HepG2 (cell line): ENCODE results near the gene MTHFD1. TPM values are rescaled to one million over a fixed set of nuclear protein-coding genes. Genes with fewer than 3 reads are reported as not detected.

Source experiments
- CEBPB ChIP-seq: IDR thresholded peaks from 2 replicates; pipeline ENCODE4 v1.6.1; 2011; ENCODE audit warnings: low read depth, low read length, improper control_type of control experiment, borderline replicate concordance
- HOXA9 ChIP-seq: sonication (generic); formaldehyde crosslinking; IDR thresholded peaks from 2 replicates; pipeline ENCODE4 v1.8.1; 2022; ENCODE audit warnings: missing genetic modification reagents, mild to moderate bottlenecking, moderate library complexity, borderline replicate concordance
- RAD21 ChIP-seq: fragments of 450-650 bp; formaldehyde crosslinking; IDR thresholded peaks from 2 replicates; pipeline ENCODE4 v1.5.0; 2020; ENCODE audit warnings: mild to moderate bottlenecking
- RAD51 ChIP-seq: fragments of 450-650 bp; IDR thresholded peaks from 2 replicates; pipeline ENCODE4 v1.6.1; 2016; ENCODE audit warnings: borderline replicate concordance
- STAG1 ChIP-seq: sonication (generic); formaldehyde crosslinking; IDR thresholded peaks from 2 replicates; pipeline ENCODE4 v1.4.0; 2020; ENCODE audit warnings: missing genetic modification reagents
- ZNF263 ChIP-seq: sonication (generic); formaldehyde crosslinking; IDR thresholded peaks from 2 replicates; pipeline ENCODE4 v1.4.0; 2020; ENCODE audit warnings: missing genetic modification reagents
- ZSCAN25 ChIP-seq: sonication (generic); formaldehyde crosslinking; IDR thresholded peaks from 2 replicates; pipeline ENCODE4 v1.8.0; 2022; ENCODE audit warnings: mild to moderate bottlenecking, missing genetic modification reagents
- polyA plus RNA-seq, 8 experiments: library from polyadenylated mRNA; depleted of rRNA in 3 of 8; stranded (reverse) in 7 of 8; unstranded in 1 of 8; fragments of >200 nt; fragmentation: Illumina TruSeq in 4 of 8; extraction: Trizol in 4 of 8; gene quantifications; 2 replicates each; pipeline versions ENCODE4 v1.2.1 to v1.2.3, GENCODE V29; 2011 to 2016; ENCODE audit warnings: low read depth in 4 of 8, missing spikeins in 1 of 8, mixed read lengths in 1 of 8; ENCODE audit not compliant: insufficient read depth in 1 of 8
- total RNA-seq, 5 experiments: library from RNA; depleted of rRNA; stranded (reverse); fragments of >200 nt; fragmentation: Illumina TruSeq; extraction: Trizol; gene quantifications; 2 replicates each; pipeline ENCODE4 v1.2.3, GENCODE V29; 2016; ENCODE audit warnings: low read depth in 1 of 5
- TF ChIP-seq, protein P1 (sequence below): sonication (generic); formaldehyde crosslinking; conservative IDR thresholded peaks from 2 replicates; pipeline ENCODE4 v1.8.0; 2022; ENCODE audit warnings: missing genetic modification reagents
- TF ChIP-seq, protein P2 (sequence below): sonication (generic); formaldehyde crosslinking; IDR thresholded peaks from 2 replicates; pipeline ENCODE4 v1.4.0; 2020; ENCODE audit warnings: mild to moderate bottlenecking, missing genetic modification reagents, borderline replicate concordance
- TF ChIP-seq, protein P3 (sequence below): sonication (generic); formaldehyde crosslinking; IDR thresholded peaks from 2 replicates; pipeline ENCODE4 v1.8.1; 2023; ENCODE audit warnings: mild to moderate bottlenecking, missing genetic modification reagents, borderline replicate concordance
- TF ChIP-seq, protein P4 (sequence below): sonication (generic); formaldehyde crosslinking; IDR thresholded peaks from 2 replicates; pipeline ENCODE4 v1.5.0; 2020; ENCODE audit warnings: missing genetic modification reagents
- TF ChIP-seq, protein P5 (sequence below): IDR thresholded peaks from 2 replicates; pipeline ENCODE4 v1.6.1; 2016; ENCODE audit warnings: missing compliant biosample characterization, missing genetic modification reagents, borderline replicate concordance
- TF ChIP-seq, protein P6 (sequence below): sonication (generic); formaldehyde crosslinking; IDR thresholded peaks from 2 replicates; pipeline ENCODE4 v1.8.1; 2023; ENCODE audit warnings: missing genetic modification reagents, mild to moderate bottlenecking, borderline replicate concordance
- TF ChIP-seq, protein P7 (sequence below), 2 experiments: IDR thresholded peaks; 2 replicates each; pipeline ENCODE4 v1.6.1; 2011 to 2012; ENCODE audit warnings: low read length in 2 of 2, borderline replicate concordance in 1 of 2, low read depth in 1 of 2, mild to moderate bottlenecking in 1 of 2, moderate library complexity in 1 of 2

MTHFD1 gene
- total and polyA plus RNA-seq, 2 of the 13 experiments (the other 11 are each of a cell fraction or from before 2014, with no cell fraction given) = 31.0 to 106 TPM

DNA sequence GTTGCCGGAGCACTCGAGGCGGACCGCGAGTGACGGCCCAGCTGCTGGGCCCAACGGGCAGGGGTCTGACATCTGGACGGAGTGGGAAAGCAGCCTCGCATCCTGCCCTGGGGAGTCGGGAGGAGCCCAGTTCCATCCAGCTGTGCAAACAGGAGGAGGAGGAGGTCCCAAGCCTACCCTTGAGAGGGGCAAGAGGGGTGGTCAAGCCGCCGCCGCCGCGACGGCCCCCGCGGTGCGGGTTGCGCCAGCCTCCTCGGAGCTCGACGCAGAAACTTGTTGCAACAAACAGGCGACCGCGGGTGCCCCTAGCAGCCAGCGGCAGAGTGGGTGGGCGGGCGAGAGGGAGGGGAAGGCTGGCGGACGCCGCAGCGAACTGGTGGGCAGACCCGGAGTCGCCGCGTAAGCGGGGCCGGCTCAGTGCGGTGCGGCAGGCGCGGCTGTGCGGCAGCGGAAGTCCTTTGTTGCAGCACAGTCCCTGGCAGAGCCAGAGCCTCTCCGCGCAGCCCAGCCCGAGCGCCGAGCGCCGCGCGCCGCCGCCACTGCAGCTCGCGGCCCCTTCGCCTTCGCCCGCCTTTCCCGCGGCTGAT, 116.2 kb downstream of the MTHFD1 start, which contains the start of gene ZBTB1 (continued):
- TF ChIP-seq, protein P1, sequence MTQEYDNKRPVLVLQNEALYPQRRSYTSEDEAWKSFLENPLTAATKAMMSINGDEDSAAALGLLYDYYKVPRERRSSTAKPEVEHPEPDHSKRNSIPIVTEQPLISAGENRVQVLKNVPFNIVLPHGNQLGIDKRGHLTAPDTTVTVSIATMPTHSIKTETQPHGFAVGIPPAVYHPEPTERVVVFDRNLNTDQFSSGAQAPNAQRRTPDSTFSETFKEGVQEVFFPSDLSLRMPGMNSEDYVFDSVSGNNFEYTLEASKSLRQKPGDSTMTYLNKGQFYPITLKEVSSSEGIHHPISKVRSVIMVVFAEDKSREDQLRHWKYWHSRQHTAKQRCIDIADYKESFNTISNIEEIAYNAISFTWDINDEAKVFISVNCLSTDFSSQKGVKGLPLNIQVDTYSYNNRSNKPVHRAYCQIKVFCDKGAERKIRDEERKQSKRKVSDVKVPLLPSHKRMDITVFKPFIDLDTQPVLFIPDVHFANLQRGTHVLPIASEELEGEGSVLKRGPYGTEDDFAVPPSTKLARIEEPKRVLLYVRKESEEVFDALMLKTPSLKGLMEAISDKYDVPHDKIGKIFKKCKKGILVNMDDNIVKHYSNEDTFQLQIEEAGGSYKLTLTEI (CRISPR knock-in tag) = no peak
- TF ChIP-seq, protein P2, sequence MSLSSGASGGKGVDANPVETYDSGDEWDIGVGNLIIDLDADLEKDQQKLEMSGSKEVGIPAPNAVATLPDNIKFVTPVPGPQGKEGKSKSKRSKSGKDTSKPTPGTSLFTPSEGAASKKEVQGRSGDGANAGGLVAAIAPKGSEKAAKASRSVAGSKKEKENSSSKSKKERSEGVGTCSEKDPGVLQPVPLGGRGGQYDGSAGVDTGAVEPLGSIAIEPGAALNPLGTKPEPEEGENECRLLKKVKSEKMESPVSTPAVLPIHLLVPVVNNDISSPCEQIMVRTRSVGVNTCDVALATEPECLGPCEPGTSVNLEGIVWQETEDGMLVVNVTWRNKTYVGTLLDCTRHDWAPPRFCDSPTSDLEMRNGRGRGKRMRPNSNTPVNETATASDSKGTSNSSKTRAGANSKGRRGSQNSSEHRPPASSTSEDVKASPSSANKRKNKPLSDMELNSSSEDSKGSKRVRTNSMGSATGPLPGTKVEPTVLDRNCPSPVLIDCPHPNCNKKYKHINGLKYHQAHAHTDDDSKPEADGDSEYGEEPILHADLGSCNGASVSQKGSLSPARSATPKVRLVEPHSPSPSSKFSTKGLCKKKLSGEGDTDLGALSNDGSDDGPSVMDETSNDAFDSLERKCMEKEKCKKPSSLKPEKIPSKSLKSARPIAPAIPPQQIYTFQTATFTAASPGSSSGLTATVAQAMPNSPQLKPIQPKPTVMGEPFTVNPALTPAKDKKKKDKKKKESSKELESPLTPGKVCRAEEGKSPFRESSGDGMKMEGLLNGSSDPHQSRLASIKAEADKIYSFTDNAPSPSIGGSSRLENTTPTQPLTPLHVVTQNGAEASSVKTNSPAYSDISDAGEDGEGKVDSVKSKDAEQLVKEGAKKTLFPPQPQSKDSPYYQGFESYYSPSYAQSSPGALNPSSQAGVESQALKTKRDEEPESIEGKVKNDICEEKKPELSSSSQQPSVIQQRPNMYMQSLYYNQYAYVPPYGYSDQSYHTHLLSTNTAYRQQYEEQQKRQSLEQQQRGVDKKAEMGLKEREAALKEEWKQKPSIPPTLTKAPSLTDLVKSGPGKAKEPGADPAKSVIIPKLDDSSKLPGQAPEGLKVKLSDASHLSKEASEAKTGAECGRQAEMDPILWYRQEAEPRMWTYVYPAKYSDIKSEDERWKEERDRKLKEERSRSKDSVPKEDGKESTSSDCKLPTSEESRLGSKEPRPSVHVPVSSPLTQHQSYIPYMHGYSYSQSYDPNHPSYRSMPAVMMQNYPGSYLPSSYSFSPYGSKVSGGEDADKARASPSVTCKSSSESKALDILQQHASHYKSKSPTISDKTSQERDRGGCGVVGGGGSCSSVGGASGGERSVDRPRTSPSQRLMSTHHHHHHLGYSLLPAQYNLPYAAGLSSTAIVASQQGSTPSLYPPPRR (CRISPR knock-in tag) = no peak; the same call in 1 of the 2 replicates
- TF ChIP-seq, protein P3, sequence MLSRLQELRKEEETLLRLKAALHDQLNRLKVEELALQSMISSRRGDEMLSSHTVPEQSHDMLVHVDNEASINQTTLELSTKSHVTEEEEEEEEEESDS = no peak
- TF ChIP-seq RAD51 (no peak), ZNF263 (CRISPR knock-in tag) (no peak), ZSCAN25 (CRISPR knock-in tag) (no peak), CEBPB (peak; percentile 47; the same call in 1 of the 2 replicates), HOXA9 (no peak), STAG1 (CRISPR knock-in tag) (no peak), RAD21 (peak; percentile 24; the same call in 1 of the 2 replicates)
- TF ChIP-seq, protein P4, sequence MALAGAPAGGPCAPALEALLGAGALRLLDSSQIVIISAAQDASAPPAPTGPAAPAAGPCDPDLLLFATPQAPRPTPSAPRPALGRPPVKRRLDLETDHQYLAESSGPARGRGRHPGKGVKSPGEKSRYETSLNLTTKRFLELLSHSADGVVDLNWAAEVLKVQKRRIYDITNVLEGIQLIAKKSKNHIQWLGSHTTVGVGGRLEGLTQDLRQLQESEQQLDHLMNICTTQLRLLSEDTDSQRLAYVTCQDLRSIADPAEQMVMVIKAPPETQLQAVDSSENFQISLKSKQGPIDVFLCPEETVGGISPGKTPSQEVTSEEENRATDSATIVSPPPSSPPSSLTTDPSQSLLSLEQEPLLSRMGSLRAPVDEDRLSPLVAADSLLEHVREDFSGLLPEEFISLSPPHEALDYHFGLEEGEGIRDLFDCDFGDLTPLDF (CRISPR knock-in tag) = no peak
- TF ChIP-seq, protein P5, sequence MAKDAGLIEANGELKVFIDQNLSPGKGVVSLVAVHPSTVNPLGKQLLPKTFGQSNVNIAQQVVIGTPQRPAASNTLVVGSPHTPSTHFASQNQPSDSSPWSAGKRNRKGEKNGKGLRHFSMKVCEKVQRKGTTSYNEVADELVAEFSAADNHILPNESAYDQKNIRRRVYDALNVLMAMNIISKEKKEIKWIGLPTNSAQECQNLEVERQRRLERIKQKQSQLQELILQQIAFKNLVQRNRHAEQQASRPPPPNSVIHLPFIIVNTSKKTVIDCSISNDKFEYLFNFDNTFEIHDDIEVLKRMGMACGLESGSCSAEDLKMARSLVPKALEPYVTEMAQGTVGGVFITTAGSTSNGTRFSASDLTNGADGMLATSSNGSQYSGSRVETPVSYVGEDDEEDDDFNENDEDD = no peak
- TF ChIP-seq, protein P6, sequence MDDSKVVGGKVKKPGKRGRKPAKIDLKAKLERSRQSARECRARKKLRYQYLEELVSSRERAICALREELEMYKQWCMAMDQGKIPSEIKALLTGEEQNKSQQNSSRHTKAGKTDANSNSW (CRISPR knock-in tag) = no peak
- TF ChIP-seq, protein P7, sequence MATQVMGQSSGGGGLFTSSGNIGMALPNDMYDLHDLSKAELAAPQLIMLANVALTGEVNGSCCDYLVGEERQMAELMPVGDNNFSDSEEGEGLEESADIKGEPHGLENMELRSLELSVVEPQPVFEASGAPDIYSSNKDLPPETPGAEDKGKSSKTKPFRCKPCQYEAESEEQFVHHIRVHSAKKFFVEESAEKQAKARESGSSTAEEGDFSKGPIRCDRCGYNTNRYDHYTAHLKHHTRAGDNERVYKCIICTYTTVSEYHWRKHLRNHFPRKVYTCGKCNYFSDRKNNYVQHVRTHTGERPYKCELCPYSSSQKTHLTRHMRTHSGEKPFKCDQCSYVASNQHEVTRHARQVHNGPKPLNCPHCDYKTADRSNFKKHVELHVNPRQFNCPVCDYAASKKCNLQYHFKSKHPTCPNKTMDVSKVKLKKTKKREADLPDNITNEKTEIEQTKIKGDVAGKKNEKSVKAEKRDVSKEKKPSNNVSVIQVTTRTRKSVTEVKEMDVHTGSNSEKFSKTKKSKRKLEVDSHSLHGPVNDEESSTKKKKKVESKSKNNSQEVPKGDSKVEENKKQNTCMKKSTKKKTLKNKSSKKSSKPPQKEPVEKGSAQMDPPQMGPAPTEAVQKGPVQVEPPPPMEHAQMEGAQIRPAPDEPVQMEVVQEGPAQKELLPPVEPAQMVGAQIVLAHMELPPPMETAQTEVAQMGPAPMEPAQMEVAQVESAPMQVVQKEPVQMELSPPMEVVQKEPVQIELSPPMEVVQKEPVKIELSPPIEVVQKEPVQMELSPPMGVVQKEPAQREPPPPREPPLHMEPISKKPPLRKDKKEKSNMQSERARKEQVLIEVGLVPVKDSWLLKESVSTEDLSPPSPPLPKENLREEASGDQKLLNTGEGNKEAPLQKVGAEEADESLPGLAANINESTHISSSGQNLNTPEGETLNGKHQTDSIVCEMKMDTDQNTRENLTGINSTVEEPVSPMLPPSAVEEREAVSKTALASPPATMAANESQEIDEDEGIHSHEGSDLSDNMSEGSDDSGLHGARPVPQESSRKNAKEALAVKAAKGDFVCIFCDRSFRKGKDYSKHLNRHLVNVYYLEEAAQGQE (IDR thresholded peaks at IDR 0.05; ENCODE audit: borderline replicate concordance in 1 of 2, low read depth in 1 of 2, low read length in 2 of 2) = peak in 1 of 2 experiments; percentile 3; a peak in 1 of 4 replicates
